A549 (cell line): ENCODE data around the gene FAXDC2. TPM values are rescaled to one million over a fixed set of nuclear protein-coding genes. Genes with fewer than 3 reads are reported as not detected.

Source experiments
- ATAC-seq, 2 experiments: fragments of 200-7000 bp in 1 of 2; fragments of >200 bp in 1 of 2; cut with Nextera tagmentation in 1 of 2; cut with Tn5 transposase in 1 of 2; 3 replicates each; pipeline versions ENCODE4 v1.8.0 to v1.9.1; 2018 to 2020; ENCODE audit warnings: mild to moderate bottlenecking in 1 of 2, moderate library complexity in 1 of 2
- CTCF ChIA-PET: fragments of 300-600 bp; sonication (Branson Sonifier 250); formaldehyde crosslinking; extraction: SDS; loops from one replicate; lab custom pipeline; 2021; ENCODE audit warnings: antibody characterized with exemption, inconsistent platforms; lab: Yijun Ruan, JAX
- POLR2A ChIA-PET: fragments of 350-600 bp; formaldehyde crosslinking; extraction: SDS; loops from one replicate; lab custom pipeline; 2021; ENCODE audit warnings: antibody characterized with exemption, inconsistent platforms; lab: Yijun Ruan, JAX
- DNase-seq, 2 experiments: peaks; one replicate each; pipeline versions ENCODE4 v3.0.0 to v3.0.0-alpha.2; 2011 to 2016; ENCODE audit warnings: low read depth in 1 of 2, low spot score in 1 of 2
- FAIRE-seq: peaks from 2 replicates; lab custom pipeline; 2011; peaks lifted over from hg19 to GRCh38; lab: Jason Lieb, UNC
- H3K27ac ChIP-seq, 2 experiments: fragments of >200 bp; sonication (Bioruptor Twin); formaldehyde crosslinking; 3 replicates each; pipeline ENCODE4 v1.5.1; 2016 to 2017
- H3K4me1 ChIP-seq: fragments of >200 bp; sonication (Bioruptor Twin); formaldehyde crosslinking; 3 replicates; pipeline ENCODE4 v1.6.1; 2016
- H3K4me2 ChIP-seq: fragments of >200 bp; sonication (Bioruptor Twin); formaldehyde crosslinking; 3 replicates; pipeline ENCODE4 v1.6.1; 2016
- H3K4me3 ChIP-seq: fragments of >200 bp; sonication (Bioruptor Twin); formaldehyde crosslinking; 3 replicates; pipeline ENCODE4 v1.5.1; 2016
- H3K9me3 ChIP-seq: fragments of >200 bp; sonication (Bioruptor Twin); formaldehyde crosslinking; 3 replicates; pipeline ENCODE4 v1.6.1; 2016
- CBX2 ChIP-seq: fragments of 200-600 bp; sonication (generic); IDR thresholded peaks from 2 replicates; pipeline ENCODE4 v1.6.1; 2016; ENCODE audit warnings: low read depth, mild to moderate bottlenecking, borderline replicate concordance
- EHF ChIP-seq: fragments of 250-450 bp; sonication (Bioruptor Pico); IDR thresholded peaks from 2 replicates; pipeline ENCODE4 v1.5.0; 2020; ENCODE audit warnings: mild to moderate bottlenecking
- EHMT2 ChIP-seq: fragments of 200-600 bp; sonication (generic); IDR thresholded peaks from 2 replicates; pipeline ENCODE4 v1.6.1; 2016; ENCODE audit warnings: antibody characterized with exemption, low read depth, mild to moderate bottlenecking, moderate library complexity
- EP300 ChIP-seq, 2 experiments: fragments of >200 bp; sonication (Bioruptor Twin); formaldehyde crosslinking; IDR thresholded peaks; 2 replicates in 1 of 2; 3 replicates in 1 of 2; pipeline ENCODE4 v1.6.1; 2016 to 2017
- ESRRA ChIP-seq: fragments of 150-350 bp; IDR thresholded peaks from 2 replicates; pipeline ENCODE4 v1.6.1; 2014; ENCODE audit warnings: mild to moderate bottlenecking, low read length, borderline replicate concordance
- FOSB ChIP-seq: fragments of 250-450 bp; sonication (Bioruptor Pico); IDR thresholded peaks from 2 replicates; pipeline ENCODE4 v1.5.0; 2020; ENCODE audit warnings: mild to moderate bottlenecking, moderate library complexity
- FOSL2 ChIP-seq, 2 experiments: fragments of 450-650 bp in 1 of 2; fragments of >200 bp in 1 of 2; sonication (Bioruptor Twin) in 1 of 2; formaldehyde crosslinking; IDR thresholded peaks; 2 replicates each; pipeline versions ENCODE4 v1.5.0 to v1.6.1; 2016 to 2020; ENCODE audit warnings: mild to moderate bottlenecking in 1 of 2, moderate library complexity in 1 of 2
- HOXB13 ChIP-seq: fragments of 250-450 bp; sonication (Bioruptor Pico); IDR thresholded peaks from 2 replicates; pipeline ENCODE4 v1.5.0; 2020; ENCODE audit warnings: low read depth, mild to moderate bottlenecking, moderate library complexity
- HOXB5 ChIP-seq: fragments of 250-450 bp; sonication (Bioruptor Pico); IDR thresholded peaks from 2 replicates; pipeline ENCODE4 v1.5.0; 2020; ENCODE audit warnings: mild to moderate bottlenecking, moderate library complexity
- JUNB ChIP-seq: fragments of >200 bp; sonication (Bioruptor Twin); formaldehyde crosslinking; IDR thresholded peaks from 2 replicates; pipeline ENCODE4 v1.6.1; 2016
- KDM1A ChIP-seq: fragments of 200-600 bp; sonication (generic); IDR thresholded peaks from 2 replicates; pipeline ENCODE4 v1.6.1; 2016; ENCODE audit warnings: low read depth, mild to moderate bottlenecking
- KDM5A ChIP-seq: fragments of 200-600 bp; sonication (generic); IDR thresholded peaks from 2 replicates; pipeline ENCODE4 v1.6.1; 2016; ENCODE audit warnings: antibody characterized with exemption, mild to moderate bottlenecking
- MAFK ChIP-seq: fragments of 450-650 bp; IDR thresholded peaks from 2 replicates; pipeline ENCODE4 v1.6.1; 2014; ENCODE audit not compliant: partially characterized antibody
- MYC ChIP-seq: IDR thresholded peaks from 2 replicates; pipeline ENCODE4 v1.6.1; 2012; ENCODE audit warnings: mild to moderate bottlenecking, inconsistent platforms, low read length, improper control_type of control experiment, borderline replicate concordance
- RAD21 ChIP-seq, 2 experiments: fragments of >200 bp in 1 of 2; sonication (Bioruptor Twin) in 1 of 2; formaldehyde crosslinking in 1 of 2; IDR thresholded peaks in 1 of 2; conservative IDR thresholded peaks in 1 of 2; 2 replicates in 1 of 2; 3 replicates in 1 of 2; pipeline ENCODE4 v1.6.1; 2012 to 2018; ENCODE audit warnings: inconsistent platforms in 1 of 2
- RFX5 ChIP-seq: fragments of 450-650 bp; IDR thresholded peaks from 2 replicates; pipeline ENCODE4 v1.7.1; 2014; ENCODE audit warnings: antibody characterized with exemption, mild to moderate bottlenecking, moderate library complexity
- RNF2 ChIP-seq: fragments of 200-600 bp; sonication (generic); IDR thresholded peaks from 2 replicates; pipeline ENCODE4 v1.6.1; 2016; ENCODE audit warnings: low read depth, mild to moderate bottlenecking, antibody characterized with exemption, moderate library complexity, borderline replicate concordance
- SMC3 ChIP-seq: fragments of >200 bp; sonication (Bioruptor Twin); formaldehyde crosslinking; IDR thresholded peaks from 3 replicates; pipeline ENCODE4 v1.6.1; 2018; ENCODE audit warnings: inconsistent platforms
- TP53 ChIP-seq: fragments of 250-450 bp; sonication (Bioruptor Pico); IDR thresholded peaks from 2 replicates; pipeline ENCODE4 v1.5.0; 2021; ENCODE audit warnings: mild to moderate bottlenecking, moderate library complexity
- ZC3H11A ChIP-seq: fragments of 450-650 bp; IDR thresholded peaks from 2 replicates; pipeline ENCODE4 v1.6.1; 2014; ENCODE audit warnings: antibody characterized with exemption, mild to moderate bottlenecking
- ZSCAN20 ChIP-seq: fragments of 250-450 bp; sonication (Bioruptor Pico); IDR thresholded peaks from 2 replicates; pipeline ENCODE4 v1.8.0; 2022; ENCODE audit warnings: mild to moderate bottlenecking, moderate library complexity
- WGBS: methylation state at CpG from one replicate; pipeline ENCODE4 v1.1.6; 2017; ENCODE audit errors: missing lambda C conversion rate; 5-methylcytosine and 5-hydroxymethylcytosine counted together
- polyA plus RNA-seq, 4 experiments: library from polyadenylated mRNA; depleted of rRNA in 3 of 4; stranded (reverse); fragments of >200 nt; fragmentation: RNase III in 1 of 4; extraction: RNeasy Plus Mini Kit Qiagen cat#74134 plus additional on column Dnase treatment in 1 of 4; gene quantifications; 2 replicates in 3 of 4; 3 replicates in 1 of 4; pipeline ENCODE4 v1.2.3, GENCODE V29; 2011 to 2017
- TF ChIP-seq, protein P1 (sequence below): fragments of >200 bp; sonication (Bioruptor Twin); formaldehyde crosslinking; IDR thresholded peaks from 2 replicates; pipeline ENCODE4 v1.6.1; 2016
- TF ChIP-seq, protein P2 (sequence below): IDR thresholded peaks from 2 replicates; pipeline ENCODE4 v1.6.1; 2012; ENCODE audit warnings: low read depth, borderline replicate concordance
- TF ChIP-seq, protein P3 (sequence below): fragments of 150-350 bp; IDR thresholded peaks from 2 replicates; pipeline ENCODE4 v1.6.1; 2014; ENCODE audit warnings: low read depth, mild to moderate bottlenecking, low read length

Gene FAXDC2
- polyA plus RNA-seq, 2 of the 4 experiments (the other 2 are of a cell fraction): 0.14 to 0.94 TPM

DNA sequence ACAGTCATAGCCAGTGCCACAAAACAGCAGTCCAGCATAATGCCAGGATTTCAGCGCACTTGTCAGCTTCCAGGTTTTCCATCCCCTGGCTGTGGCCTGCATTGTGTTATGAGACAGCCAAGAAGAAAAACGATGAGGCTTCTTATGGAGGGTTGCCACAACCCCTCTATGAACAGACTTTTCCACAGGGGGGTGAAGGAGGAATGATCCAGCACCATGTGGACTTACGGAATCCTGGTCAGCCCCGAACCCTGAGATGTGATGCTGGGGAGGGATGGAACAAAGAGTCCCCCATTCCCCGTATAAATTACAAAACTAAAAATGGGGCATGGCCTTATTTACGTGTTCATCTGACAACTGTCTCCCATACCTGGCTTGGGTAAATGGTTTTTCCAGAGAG, 32.6 kb downstream of the FAXDC2 start:
- Histone ChIP-seq H3K27ac (no peak overlapping the region), H3K9me3 (no peaks in the 10 kb centered on the region), H3K4me2 (no peak overlapping the region), H3K4me3 (no peak overlapping the region), H3K4me1 (peaks cover 8% of the 10 kb centered on the region; the same call in 1 of the 3 replicates)
- TF ChIP-seq EHMT2: no peak
- no peak for TF ChIP-seq RAD21 (conservative IDR thresholded peaks at IDR 0.05 in 1 of 2, IDR thresholded peaks at IDR 0.05 in 1 of 2)
- TF ChIP-seq HOXB5: no peak
- TF ChIP-seq JUNB: no peak
- TF ChIP-seq, protein P1, sequence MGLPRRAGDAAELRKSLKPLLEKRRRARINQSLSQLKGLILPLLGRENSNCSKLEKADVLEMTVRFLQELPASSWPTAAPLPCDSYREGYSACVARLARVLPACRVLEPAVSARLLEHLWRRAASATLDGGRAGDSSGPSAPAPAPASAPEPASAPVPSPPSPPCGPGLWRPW: no peak
- no peak for TF ChIP-seq TP53 (CRISPR knock-in tag)
- no peak for TF ChIP-seq EP300 (IDR thresholded peaks at IDR 0.05)
- TF ChIP-seq HOXB13 (CRISPR knock-in tag): no peak
- TF ChIP-seq, protein P2, sequence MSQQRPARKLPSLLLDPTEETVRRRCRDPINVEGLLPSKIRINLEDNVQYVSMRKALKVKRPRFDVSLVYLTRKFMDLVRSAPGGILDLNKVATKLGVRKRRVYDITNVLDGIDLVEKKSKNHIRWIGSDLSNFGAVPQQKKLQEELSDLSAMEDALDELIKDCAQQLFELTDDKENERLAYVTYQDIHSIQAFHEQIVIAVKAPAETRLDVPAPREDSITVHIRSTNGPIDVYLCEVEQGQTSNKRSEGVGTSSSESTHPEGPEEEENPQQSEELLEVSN: no peak
- WGBS: 95% methylated on average over 6 of the region's 6 CpGs
- POLR2A ChIA-PET: no interaction called here
- DNase-seq (no peak), FAIRE-seq (no peak), ATAC-seq (no peak)
- CTCF ChIA-PET: no interaction called here

DNA sequence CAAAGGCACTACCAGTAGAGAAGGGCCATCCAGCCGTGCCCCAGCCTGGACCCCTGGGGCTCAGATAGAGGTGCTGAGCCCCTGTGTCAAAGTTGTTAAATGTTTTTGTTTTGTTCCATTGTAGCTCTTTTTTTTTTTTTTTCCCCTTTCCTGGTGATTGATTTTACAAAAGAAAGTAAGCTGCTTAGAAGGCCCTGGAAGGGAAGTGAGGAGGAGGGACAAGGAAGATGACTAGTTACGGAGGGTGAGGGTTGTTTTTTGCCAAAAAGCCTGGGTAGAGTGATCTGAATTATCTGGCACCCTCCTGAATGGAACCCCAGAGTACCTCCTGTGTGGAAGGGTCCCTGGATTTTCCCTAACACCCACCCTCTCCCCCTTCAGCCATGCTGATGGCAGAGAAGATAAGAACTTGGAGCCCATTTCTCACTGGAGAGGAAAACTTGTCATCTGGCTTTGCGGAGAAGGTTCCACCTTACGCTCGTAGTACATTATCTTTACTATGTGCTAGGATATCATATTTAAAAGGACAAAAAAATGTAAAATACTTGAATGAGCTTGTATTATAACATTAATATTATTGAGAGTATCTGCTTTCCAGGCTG, 33.4 kb downstream of the FAXDC2 start:
- DNase-seq (no peak), ATAC-seq (no peak)

DNA sequence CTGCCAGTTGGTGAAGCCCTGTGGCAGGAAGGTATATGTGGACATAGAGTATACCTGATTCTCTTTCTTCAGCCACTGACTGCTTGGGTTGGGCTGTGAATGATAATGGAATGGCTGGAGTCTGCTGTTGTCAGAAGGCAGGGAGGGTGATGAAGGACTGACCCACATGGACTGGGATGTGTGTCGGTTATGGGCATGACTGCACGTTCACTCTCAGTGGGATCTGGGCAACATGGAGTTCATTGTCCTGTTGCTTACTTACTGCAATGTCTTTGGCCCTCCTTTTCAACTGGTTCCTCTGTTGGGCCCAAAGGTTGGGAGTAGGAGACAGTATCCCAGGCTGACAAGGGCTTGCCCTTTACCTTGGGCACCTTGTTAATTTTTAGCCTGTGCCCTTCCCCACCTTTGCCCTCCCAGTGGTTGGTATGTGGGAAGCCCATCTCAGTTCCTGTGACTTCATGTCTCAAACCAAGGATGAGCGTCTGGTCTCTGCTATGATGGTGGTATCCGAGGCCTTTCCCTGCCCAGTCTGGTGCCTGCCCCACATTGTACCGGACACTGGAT, 34.6 kb downstream of the FAXDC2 start:
- Histone ChIP-seq H3K4me2 (no peak overlapping the region), H3K4me3 (no peak overlapping the region), H3K9me3 (no peaks in the 10 kb centered on the region), H3K4me1 (peaks cover 8% of the 10 kb centered on the region; the same call in 1 of the 3 replicates), H3K27ac (no peak overlapping the region)
- no peak for FAIRE-seq
- POLR2A ChIA-PET: no interaction called here
- no peak for DNase-seq
- no peak for TF ChIP-seq SMC3
- TF ChIP-seq, protein P3, sequence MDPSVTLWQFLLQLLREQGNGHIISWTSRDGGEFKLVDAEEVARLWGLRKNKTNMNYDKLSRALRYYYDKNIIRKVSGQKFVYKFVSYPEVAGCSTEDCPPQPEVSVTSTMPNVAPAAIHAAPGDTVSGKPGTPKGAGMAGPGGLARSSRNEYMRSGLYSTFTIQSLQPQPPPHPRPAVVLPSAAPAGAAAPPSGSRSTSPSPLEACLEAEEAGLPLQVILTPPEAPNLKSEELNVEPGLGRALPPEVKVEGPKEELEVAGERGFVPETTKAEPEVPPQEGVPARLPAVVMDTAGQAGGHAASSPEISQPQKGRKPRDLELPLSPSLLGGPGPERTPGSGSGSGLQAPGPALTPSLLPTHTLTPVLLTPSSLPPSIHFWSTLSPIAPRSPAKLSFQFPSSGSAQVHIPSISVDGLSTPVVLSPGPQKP: no peak
- TF ChIP-seq ZSCAN20 (CRISPR knock-in tag): no peak
- TF ChIP-seq KDM5A: no peak
- TF ChIP-seq RAD21 (conservative IDR thresholded peaks at IDR 0.05 in 1 of 2, IDR thresholded peaks at IDR 0.05 in 1 of 2): no peak
- no peak for TF ChIP-seq FOSB (CRISPR knock-in tag)
- TF ChIP-seq MYC: no peak
- TF ChIP-seq EHF: no peak
- no peak for TF ChIP-seq RFX5
- TF ChIP-seq TP53 (CRISPR knock-in tag): no peak
- TF ChIP-seq MAFK: no peak
- no peak for TF ChIP-seq FOSL2 (IDR thresholded peaks at IDR 0.05)
- no peak for TF ChIP-seq FOSL2 (CRISPR knock-in tag; IDR thresholded peaks at IDR 0.05)
- TF ChIP-seq CBX2: no peak
- TF ChIP-seq, protein P2: no peak
- ATAC-seq: no peak
- CTCF ChIA-PET: no interaction called here
- WGBS: 90% methylated on average over 5 of the region's 5 CpGs

More for the DNA sequence above, 33.4 kb downstream of the FAXDC2 start:
- H3K9me3 ChIP-seq: no peaks in the 10 kb centered on the region
- no peak overlapping the region for H3K4me2 ChIP-seq
- 95% methylated on average over 5 of the region's 5 CpGs for WGBS
- ChIA-PET CTCF (interaction anchor here (1.0 to 1.2 kb wide), 2 partner anchors 15 to 19 kb away, joined by 3 read pairs; no protein-coding TSS in a partner anchor), POLR2A (no interaction called here)
- H3K4me1 ChIP-seq: peaks cover 8% of the 10 kb centered on the region; the same call in 1 of the 3 replicates
- H3K4me3 ChIP-seq: no peak overlapping the region
- no peak overlapping the region for H3K27ac ChIP-seq
- TF ChIP-seq ZC3H11A: no peak
- no peak for TF ChIP-seq ESRRA
- no peak for TF ChIP-seq KDM1A
- TF ChIP-seq RNF2: no peak
- no peak for TF ChIP-seq KDM5A
- FAIRE-seq: no peak
